ENCODE data around the gene CDK15.

The CDK15 gene

DNA sequence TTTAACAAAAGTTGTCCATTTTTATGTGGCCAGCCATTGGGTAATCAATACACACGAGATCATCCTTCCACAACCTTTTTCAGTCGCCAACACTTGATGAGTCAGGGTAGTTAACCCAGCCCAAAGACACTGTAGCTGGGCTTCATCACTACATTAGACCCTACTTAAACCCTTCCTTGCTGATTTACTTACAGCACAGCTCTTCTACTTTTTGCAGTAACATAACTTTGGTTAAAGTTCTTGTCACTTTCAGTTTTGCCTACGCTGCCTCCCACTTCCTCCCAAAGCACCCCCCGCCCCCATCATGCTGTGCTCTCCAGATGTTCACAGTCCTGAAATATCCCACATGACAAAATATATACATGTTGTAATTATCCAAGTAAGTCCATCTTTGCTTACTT lies 103.6 kb downstream of the CDK15 start:
- no peak for DNase-seq (ENCODE audit: low spot score)

DNA sequence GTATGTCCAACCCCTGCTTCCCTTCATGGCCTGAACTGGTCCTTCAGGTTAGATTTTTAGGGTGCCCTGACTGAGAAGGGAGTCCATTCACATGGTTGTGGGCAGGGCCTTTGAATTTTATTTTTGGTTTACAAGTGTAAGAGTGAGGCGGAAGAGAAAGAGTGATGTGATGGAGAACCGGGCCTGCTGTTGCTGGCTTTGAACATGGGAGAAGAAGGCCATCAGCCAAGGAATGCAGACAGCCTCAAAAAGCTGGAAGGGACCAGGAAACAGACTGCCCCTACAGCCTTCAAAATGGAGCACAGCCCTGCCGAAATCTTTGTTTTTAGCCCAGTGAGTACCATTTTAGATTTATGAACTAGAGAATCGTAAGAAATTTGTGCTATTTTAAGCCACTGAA lies 105.0 kb downstream of the CDK15 start:
- no peak for DNase-seq (ENCODE audit: low spot score)

DNA sequence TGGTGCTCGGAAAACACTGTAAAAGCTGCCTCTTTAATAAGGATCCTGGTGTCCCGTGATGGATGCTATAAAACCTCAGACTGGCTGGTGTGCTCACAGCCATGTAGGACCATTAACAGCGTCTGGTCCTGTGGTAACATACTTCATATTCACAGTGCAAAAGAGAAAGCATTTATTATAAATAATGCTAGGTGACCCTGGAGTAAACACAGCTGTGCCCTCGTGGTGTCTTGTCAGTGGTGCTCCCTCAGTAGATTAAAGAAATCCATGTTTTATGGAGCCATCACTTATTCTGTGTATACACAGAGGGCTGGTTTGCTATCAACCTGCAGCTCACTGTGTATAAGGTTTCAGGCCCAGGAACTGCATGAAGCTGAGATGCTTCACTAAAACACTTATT lies 106.9 kb downstream of the CDK15 start:
- no peak for DNase-seq (ENCODE audit: low spot score)

DNA sequence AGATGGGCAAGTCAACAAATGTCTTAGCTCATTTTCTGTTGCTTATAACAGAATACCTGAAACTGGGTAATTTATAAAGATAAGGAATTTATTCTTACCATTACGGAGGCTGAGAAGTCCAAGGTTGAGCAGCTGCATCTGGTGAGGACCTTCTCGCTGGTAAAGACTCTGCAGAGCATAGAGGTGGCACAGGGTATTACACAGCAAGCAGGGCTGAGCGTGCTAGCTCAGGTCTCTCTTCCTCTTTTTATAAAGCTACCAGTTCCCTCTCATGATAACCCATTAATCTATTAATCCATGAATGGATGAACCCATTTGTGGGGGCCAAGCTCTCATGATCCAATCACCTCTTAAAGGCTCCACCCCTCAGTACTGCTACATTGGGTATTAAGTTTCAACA lies 109.1 kb downstream of the CDK15 start:
- no peak for DNase-seq (ENCODE audit: low spot score)

DNA sequence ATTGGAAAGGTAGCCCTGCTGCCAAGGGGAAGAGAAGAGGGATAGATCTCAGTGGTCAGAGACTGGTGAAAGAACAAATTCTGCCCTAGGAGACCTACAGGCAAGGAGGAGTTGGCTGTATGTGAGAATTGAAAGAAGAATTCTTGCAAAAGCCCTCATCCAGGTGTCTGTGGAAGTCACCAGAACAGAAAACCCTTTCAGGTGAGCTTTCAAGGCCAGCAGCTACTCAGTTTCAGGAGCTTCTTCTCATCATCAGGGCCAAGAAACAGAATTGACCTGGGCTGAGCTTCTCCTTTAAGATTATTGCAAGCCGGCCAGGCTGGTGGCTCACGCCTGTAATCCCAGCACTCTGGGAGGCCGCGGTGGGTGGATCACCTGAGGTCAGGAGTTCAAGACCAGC lies 110.2 kb downstream of the CDK15 start:
- DNase-seq (ENCODE audit: low spot score), result no peak

GRCh38 chr2:201918616-201919307 lies 112.4 kb downstream of the CDK15 start:
- no peak for DNase-seq (ENCODE audit: low spot score)

- DNase-seq (ENCODE audit: low spot score), result no peak
Observed at GRCh38 chr2:201919308-201919634, 112.9 kb downstream of the CDK15 start.

DNA sequence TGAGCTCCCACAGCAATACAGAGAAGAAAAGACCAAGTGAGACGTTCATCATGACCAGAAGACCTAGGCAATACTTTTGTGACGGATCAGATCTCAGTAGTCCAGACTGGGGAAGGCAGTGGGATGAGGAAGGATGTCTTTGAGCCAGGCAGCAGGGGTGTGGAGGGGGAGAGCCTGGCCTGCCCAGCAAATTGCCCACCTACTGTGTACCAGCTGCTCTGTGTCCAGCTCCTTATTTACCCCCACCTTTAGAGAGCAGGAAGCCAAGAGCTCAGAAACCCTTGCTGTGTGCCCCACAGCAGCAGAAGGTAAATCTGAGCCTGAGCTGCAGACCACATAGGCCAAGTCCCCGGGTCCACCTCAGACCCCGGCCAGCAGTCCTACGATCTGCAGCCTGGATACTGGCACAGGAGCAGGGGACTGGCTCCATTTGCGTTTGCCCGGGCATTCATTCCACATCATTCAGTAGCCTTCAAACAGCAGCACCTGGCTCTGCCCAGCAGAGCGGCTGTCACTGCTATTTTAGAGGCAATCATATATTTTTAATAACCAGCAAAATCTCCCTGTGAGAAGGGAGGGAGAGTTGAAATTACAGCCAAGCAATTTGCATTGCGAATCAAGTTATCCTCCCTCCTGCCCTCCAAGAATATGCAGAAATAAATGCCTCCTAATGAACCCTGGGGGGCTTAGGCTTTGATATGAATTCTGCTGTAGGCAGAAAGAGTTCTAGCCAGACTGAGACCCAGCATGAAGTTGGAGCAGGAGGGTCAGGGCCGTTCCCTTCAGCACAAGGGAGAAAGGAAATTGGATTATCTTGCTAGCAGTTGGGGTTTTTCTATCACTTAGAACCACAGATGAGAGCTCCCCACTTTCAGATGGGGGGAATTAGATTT lies 117.3 kb downstream of the CDK15 start:
- no peak for DNase-seq (ENCODE audit: low spot score)

DNA sequence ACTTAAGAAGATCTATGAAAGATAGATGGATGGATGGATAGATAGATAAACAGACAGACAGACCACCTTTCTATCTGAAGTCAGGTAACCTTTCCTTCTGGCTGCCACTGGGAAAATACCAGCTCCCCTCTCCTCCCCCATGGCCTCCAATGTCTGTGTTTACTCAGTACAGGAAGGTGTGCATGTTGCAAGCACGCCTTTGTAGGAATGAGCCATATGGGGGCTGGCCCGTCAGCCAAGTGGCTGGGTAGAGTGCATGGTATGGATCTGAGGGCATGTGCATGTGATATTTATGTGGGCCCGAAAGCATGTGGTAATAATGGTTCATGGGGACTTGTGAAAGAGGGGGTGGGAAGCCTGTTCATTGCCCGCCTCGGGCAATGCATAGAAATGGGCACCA lies 118.1 kb downstream of the CDK15 start:
- peak; percentile 30 for DNase-seq (ENCODE audit: low spot score)

- no peak for DNase-seq (ENCODE audit: low spot score)
Observed at GRCh38 chr2:201925056-201925455, 118.7 kb downstream of the CDK15 start.

DNA sequence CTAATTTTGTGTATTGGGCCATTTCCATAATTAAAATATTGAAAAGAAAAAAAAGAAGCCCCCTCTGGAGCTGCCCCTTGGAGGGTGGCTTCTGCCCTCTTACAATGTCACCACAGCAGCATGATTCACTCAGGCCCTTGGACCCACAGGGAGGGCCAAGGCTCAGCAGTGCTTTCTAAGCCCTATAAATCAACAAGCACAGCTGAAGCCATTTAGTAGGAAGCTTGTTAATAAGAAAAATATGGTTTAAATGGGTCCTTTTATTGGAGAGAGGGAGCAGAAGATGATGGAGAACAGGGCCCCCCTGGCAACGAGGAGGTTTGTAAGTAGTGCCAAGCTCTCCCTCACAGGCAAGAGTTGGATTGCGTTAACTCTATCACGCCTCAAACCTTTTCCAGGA lies 119.7 kb downstream of the CDK15 start:
- no peak for DNase-seq (ENCODE audit: low spot score)

- DNase-seq (ENCODE audit: low spot score), result no peak
Observed at GRCh38 chr2:201928363-201928762, 122.0 kb downstream of the CDK15 start.

- no peak for DNase-seq (ENCODE audit: low spot score)
Observed at GRCh38 chr2:201929281-201930026, 123.1 kb downstream of the CDK15 start.

DNA sequence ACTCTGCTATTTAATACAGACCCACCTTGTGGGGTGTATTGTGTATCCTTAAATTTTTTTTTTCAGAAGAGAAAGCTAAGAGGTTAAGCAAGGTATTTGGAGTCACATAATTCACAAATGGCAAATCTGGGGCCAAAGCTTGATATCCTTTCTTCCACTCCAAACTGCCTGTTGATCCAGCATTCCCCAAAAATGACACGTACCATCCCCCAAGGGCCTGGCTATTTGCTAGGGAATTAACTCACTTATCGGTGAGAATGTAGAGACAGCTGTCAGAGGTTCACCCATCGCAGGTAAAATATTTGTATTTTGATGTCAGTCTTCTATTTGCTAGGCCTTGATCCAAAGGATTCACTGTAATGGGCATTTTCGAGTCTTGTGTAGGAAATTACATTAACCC lies 123.7 kb downstream of the CDK15 start:
- no peak for DNase-seq (ENCODE audit: low spot score)

DNA sequence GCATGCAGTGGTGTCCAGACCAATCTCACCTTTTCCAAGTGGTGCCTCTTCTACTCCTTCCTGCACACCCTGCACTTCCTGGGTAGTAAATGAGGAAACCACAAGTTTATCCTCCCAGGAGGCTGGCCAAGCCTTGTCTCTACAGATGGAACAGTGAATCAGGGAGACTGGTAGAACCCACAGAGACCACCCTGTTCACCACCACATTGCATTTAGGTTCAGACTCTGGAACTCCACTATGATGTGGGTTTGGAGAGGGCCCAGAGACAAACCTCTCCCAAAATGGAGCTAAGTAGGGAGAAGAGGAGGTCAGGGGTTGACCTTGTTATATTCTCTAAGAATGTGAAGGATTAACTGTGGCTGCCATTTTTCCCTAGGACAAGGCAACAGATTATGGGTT lies 124.5 kb downstream of the CDK15 start:
- no peak for DNase-seq (ENCODE audit: low spot score)

DNA sequence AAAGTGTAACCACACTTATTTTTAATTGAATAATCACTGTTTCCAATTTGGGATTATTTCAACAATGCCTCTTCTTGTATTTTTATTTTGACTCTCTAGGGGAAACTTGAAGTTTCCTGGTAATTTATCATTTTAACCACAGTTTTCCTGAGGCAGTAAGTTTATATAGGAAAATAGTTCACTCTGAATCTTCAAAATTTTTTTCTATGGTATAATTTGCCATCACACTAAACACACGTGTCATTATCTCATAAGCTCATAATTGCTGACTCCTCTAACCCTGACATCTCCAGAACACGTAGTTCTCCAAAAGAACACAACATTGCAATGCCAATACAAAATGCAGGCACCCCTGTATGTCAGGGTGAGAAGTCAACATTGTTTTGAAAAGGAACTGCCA lies 125.1 kb downstream of the CDK15 start:
- DNase-seq (ENCODE audit: low spot score), result no peak

- no peak for DNase-seq (ENCODE audit: low spot score)
Observed at GRCh38 chr2:201931951-201932350, 125.6 kb downstream of the CDK15 start.

- DNase-seq (ENCODE audit: low spot score), result no peak
Observed at GRCh38 chr2:201932511-201932910, 126.2 kb downstream of the CDK15 start.

- no peak for DNase-seq (ENCODE audit: low spot score)
Observed at GRCh38 chr2:201933792-201934237, 127.5 kb downstream of the CDK15 start.

DNA sequence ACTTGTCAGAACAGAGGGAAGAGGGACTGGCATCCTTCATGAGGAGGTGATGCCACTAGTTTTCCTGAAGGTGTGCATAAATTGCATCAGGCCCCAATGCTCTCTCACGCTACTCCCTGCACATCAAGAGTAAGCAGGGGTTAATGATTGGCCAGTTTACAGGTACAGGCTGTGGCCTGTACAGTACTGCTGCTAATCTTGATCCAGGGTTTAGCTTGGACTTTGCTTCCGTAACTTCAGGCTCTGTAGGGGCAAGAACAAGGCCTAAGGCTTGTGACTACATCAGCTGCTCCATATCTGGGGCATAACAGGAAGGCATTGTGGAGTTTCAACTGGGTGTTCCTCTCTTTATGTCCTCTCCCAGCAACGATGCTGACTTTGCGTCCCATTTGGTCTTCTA lies 130.5 kb downstream of the CDK15 start:
- DNase-seq (ENCODE audit: low spot score), result peak; percentile 57

GRCh38 chr2:201937343-201937742 lies 131.0 kb downstream of the CDK15 start:
- no peak for DNase-seq (ENCODE audit: low spot score)

DNA sequence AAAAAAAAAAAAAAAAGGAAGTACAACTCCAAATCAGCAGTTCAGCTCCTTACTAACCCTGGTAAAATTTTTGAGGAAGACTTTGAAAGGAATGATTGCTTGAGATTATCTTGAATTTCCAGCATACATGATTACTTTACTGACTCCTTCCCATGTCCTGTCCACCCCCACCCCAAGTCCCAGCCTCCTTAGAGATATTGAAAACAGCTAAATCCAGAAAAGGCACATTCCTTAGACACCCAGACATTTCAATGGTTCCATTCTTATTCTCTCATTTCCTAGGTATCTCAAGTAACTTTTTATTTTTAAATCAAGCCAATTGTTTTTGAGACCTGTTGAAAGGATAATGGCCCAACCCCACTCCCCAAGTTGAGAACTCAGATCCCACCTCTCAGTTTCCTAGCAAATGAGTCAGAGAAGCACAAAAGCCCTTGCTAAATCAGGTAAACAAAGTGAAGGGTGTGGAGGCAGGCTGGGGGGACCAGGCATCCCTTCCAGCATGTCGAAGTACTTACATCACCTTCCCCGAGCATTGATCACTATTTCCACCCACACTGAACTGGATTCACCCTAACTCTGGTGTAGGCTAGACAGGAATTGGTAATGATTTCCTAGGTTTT lies 131.9 kb downstream of the CDK15 start:
- no peak for DNase-seq (ENCODE audit: low spot score)
